NCI-H524 (cell line): ENCODE results near the gene UBXN6.

ENCODE experiments used
- DNase-seq, 2 experiments: peaks; one replicate each; lab custom pipeline; 2025; lab: John Stamatoyannopoulos, UW

UBXN6 gene

DNA sequence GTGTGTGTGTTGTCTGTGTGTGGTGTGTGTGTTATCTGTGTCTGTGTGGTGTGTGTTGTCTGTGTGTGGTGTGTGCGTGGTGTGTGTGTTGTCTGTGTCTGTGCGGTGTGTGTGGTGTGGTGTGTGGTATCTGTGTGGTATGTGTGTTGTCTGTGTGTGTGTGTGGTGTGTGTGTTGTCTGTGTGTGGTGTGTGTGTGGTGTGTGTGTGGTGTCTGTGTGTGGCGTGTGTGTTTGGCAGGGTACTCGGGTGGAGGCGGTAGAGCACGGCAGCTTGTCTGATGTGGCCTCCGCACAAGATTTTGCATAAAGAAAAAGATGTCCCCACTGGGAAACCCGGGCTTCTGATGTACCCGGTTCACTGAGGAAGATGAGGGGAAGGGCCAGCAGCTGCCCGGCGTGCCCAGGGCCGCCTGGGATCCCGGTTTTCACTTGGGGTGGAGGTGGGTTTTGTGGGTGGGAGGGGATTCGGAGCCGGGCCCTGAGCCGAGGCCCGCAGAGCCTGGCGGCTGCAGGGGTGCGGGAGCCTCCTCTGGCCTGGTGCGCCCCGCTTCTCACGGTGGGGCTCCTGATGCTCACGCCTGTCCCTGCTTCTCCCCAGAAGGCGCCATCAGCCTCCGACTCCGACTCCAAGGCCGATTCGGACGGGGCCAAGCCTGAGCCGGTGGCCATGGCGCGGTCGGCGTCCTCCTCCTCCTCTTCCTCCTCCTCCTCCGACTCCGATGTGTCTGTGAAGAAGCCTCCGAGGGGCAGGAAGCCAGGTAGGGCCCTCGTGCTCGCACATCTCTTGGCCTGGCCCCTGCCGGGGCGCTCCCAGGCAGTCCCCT, 35.7 kb upstream of the UBXN6 start:
- DNase-seq = no peak

DNA sequence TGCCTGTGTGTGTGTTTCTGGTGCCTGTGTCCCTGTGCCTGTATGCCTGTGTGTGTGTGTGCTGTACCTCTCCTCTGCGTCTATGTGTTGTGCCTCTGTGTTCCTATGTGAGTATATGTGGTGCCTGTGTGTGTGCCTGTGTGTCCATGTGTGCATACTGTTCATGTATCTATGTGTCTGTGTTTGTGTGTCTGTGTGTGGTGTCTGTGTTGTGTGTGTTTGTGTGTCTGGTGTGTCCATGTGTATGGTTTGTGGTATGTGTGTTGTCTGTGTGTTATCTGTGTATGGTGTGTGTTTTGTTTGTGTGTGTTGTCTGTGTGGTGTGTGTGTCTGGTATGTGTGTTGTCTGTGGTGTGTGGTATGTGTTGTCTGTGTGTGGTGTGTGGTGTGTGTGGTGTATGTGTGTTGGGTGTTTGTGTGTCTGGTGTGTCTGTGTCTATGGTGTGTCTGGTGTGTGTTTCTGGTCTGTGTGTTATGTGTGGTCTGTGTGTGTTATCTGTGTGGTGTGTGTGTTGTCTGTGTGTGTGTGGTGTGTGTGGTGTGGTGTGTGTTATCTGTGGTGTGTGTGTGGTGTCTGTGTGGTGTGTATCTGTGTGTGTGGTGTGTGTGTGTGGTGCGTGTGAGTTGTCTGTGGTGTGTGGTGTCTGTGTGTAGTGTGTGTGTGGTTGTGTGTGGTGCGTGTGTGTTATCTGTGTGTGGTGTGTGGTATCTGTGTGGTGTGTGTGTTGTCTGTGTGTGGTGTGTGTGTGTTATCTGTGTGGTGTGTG, 34.9 kb upstream of the UBXN6 start:
- DNase-seq = no peak

DNA sequence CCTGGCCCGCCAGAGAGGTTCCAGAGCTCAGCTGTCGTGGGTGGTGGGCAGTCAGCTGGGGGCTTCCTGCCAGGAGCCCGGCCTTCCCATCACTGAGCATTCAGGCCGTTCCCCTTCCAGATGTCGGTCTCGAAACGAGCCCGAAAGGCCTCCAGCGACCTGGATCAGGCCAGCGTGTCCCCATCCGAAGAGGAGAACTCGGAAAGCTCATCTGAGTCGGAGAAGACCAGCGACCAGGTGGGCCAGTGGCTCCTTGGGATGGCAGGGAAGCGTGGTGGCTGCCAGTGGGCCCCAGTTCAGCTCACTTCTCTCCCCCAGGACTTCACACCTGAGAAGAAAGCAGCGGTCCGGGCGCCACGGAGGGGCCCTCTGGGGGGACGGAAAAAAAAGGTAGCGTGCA, 33.9 kb upstream of the UBXN6 start:
- DNase-seq = no peak

DNA sequence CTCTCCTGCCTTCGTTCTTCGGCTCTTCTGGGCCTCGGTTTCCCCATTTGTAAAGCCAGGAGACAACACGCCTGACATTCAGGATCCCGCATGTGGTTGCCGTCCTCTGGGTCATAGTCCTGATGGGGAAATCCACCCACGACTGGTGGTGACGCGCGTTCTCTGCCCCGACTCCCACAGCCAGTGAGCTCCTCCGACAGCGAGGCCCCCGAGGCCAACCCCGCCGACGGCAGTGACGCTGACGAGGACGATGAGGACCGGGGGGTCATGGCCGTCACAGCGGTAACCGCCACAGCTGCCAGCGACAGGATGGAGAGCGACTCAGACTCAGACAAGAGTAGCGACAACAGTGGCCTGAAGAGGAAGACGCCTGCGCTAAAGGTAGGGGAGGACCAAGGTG, 30.9 kb upstream of the UBXN6 start:
- no peak for DNase-seq

DNA sequence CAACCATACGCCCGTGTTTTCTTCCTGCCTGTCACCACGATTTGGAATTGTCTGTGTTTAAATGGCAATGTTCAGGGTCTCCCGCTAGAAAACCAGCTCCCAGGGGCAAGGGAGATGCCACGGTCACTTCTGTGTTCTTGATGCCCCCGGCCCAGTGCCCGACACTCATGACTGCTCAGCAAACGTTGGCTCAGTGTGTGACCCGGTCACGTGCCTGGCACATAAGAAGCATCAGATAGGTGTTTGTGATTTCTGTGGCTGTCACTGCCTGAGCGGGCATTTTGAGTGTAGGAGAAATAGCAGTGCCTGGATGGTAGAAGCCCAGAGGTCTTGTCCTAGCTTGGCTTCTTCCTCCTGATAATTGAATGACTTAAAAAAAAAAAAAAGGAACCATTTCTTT, 30.0 kb upstream of the UBXN6 start:
- DNase-seq = no peak

DNA sequence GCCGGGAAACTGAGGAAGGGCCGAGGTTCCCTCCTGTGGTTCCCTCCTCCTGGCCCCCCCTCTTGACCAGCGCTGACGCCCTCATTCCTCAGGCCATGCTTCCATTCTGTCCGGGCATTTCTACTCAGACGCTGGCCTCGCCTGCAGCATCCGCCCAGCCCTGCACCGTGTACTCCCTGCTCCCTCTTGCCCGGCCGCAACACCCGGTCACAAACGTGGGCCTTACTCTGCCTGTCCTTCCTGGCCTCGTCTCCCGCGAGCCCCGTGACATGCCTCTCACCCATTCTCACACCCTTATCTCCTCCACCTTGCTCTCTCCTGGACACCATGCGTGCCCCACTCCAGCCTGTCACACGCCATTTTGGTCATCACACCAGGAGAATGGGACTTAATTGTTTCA, 25.8 kb upstream of the UBXN6 start:
- DNase-seq = no peak

DNA sequence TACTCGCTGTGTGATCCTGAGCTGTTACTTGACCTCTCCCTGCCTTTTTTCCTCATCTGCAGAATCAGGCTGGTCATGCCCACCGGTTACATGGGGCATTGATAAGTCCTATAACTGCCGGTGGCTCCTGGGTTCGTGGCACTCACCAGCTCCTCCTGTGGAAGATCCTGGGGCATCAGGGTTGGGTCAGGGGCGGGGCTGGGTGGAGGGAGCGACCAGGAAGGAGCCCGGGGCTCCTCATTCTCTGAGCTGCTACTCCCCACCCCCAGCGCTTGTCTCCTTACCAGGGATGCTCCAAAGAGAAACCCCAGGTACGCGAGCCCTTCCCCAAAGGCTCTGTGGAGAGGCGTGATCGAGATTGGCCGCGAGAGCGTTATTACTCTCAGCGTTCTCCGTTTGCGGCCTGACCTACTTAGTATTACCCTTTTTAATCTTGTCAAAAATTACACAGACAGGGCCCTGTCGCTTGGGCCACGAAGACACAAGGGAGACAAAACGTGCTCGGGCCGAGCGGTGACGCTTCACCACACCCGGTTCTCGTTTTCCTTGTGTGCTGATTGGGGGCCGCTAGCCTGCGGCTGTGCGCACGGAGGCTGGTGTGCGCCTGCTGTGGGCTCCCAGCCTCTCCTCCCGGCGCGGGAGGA, 25.2 kb upstream of the UBXN6 start:
- no peak for DNase-seq

DNA sequence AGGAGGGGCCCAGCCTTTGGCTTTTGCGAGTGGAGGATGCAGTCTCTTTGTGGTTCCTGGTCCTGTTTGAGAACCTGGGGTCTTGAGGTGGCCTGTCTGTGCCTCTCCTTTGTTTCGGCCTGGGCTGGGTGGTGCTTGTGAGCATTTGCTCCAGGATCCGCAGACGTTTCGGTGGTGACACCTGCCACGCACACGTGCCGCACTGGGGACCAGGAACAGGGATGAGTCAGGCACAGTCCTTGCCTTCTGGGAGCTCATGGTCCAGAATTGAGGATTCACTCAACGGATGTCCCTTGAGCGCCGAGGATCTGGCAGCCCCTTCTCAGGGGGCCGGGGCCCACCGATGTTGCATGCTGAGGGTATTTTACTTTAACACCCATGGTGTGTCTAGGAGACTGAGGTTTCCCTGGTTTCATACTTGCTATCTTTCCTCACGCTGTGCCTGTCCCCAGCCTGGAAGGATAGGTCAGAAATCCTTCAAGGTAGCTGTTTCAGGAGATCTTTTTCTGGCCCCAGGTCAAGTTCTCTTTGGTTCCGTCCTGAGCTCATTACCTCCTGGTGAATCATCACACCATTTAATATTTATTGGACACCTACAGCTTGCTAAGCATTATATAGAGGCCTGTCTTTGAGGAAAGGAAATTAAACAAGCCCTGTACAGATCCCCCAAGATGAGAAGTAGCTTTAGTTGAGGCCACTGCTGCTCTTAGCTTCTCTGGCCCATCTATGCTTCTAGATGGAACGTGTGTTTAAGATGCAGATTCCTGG, 19.6 kb upstream of the UBXN6 start:
- no peak for DNase-seq

DNA sequence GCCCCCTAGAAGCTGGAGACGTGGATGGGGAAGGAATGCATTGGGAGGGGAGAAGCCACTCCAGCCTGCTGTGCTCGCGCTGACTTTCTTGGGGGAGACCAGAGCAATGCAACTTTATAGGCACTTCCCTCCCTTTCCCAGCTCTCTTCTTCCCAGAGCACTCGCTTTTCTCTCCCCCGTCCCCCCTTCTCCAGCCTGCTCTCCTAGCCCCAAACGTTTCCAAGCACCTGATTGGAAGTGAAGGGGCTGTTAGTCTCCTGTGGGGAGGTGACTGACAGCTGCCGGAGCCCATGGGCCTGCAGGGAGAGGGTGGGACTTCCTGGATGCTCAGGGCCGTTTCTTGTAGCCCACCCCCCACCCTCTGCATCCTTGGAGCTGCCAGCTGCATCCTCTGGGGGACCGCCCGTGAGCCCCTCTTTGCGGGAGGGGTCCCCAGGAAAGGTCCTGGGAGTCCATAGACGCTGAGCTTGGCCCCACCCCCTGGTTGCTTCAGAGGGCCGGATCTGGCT, 17.0 kb upstream of the UBXN6 start:
- peak; percentile 89 to 91 for DNase-seq

DNA sequence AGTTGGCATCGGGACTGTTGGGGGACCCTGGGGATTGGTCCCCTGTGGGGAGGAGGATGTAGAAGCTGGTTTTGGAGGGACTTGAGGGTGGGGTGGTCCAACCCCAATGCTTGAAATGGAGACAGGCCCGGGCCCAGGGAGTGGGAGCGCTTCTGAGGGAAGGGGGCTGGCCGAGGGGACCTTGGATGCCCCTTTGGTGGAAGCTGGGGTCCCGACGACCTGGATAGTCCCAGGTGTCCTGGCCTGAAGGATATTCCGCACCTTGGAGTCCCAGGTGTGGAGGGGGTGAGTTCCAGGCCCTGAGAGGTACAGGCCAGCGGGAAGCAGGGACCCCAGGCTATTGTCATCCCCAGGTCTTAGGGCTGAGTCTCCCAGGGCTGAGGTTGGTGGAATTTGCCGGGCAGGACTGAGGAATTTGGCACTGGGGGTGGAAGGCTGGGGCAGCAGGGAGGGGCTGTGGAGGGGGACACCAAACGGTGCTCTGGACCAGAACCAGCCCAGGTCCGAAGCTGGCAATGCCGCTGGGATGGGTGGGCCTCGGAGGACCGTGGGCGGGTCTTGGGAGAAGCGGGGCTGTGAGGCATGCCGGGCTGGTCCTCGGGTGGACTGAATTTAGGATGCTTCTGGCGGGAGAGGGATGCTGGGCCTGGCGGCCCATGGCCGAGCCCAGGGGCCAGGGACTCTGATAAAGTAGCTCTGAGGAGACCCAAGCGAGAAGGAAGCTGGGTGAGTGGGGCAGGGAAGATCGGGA, 16.3 kb upstream of the UBXN6 start:
- no peak for DNase-seq

DNA sequence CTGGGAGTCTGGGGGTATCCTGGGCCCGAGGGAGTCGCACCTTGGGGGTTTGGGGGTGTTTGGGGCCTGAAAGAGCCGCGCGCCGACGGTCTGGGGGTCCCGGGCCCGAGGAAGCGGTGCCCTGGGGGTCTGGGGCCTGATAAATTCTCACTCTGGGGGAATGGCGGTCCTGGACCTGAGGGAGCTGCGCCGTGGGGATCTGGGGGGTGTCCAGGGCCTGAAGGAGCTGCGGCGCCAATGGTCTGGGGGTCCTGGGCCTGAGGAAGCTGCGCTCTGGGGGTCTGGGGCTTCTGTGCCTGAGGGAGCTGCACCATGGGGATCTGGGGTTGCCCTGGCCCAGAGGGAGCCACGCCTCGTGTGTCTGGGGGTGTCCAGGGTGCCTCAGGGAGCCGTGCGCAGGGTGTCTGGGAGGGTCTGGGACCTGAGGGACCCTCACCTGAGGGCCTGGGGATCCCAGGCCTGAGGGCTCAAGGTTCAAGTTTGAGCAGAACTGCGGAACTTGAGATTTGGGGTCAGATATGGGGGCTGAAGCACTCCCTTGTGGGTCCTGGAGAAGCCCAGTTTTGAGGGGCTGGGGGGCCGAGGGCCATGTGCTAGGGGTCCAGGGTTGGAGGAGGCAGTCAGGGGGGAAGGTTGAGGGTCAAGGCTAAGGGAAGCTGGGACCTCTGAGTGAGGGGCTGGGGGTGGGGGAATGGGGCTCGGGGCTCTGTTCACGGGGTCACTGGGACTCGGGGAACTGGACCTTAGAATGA, 15.6 kb upstream of the UBXN6 start:
- no peak for DNase-seq

DNA sequence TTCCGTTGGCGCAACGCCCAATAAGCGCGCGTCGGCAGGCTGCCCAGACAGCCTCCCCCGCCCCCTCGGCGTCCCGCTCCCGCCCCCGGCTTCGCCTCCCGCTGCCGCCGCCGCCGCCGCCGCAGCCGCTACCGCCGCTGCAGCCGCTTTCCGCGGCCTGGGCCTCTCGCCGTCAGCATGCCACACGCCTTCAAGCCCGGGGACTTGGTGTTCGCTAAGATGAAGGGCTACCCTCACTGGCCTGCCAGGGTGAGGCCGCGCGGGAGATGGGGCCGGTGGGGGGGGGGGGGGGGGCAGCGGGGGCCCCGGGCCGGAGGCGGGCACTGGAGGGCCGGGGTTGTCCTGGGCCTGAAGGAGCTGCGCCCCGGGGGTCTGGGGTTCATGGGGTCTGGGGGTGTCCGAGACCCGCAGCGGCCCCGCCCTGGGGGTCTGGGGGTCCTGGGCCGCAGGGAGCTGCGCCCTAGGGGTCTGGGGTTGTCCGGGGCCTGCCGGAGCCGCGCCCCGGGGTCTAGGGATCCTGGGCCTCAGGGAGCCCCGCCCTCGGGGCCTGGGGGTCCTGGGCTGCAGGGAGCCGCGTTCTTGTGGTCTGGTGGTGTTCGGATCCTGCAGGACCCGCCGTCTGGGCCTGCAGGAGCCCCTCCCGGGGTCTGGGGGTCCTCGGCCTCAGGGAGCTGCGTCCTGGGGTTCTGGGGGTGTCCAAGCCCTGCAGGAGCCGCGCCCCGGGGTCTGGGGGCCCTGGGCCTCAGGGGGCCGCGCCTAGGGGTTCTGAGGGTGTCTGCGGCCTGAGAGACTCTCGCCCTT, 14.8 kb upstream of the UBXN6 start, which contains the start of gene HDGFL2:
Gene HDGFL2, plus strand, starts transcription at position 124 of the 801 bp plus-strand sequence. Its CDS starts 54 bp downstream, at position 178.
- no peak for DNase-seq

DNA sequence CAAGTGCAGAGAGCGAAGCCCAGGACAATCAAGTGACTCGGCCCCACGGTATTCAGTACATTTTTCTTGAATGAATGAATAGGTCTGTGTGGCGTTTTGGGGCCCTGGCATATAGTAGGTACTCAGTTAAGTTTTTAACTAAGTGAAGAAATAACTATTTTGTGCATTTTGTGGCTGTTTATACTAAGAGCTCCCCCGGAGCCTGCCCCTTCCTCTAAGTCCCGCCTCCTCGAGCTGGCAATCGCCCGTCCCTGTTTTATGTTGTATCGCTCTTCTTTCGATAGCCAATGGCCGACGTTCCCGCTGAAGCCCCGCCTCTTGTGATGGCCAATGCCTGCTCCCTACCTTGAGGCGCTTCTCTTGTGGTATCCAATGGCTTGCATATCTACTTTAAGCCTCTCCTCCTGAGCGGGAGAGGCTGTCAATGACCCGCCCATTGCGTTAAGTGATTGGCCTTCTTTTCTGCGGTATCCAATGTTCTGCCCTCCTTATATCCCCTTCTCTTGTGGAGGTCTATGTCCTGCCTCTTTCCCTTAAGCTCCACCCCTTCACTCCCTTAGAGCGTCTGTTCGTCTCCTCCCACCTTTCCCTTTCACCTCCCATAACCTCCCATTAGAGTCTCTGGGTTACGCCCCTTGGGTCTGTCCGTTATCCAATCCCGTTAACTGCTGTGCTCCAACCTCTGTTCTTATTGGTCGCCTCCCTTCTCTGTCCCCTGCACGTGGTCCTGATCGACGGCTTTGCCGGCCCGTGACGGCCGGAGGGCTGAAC, 14.0 kb upstream of the UBXN6 start:
- DNase-seq = peak; percentile 100

DNA sequence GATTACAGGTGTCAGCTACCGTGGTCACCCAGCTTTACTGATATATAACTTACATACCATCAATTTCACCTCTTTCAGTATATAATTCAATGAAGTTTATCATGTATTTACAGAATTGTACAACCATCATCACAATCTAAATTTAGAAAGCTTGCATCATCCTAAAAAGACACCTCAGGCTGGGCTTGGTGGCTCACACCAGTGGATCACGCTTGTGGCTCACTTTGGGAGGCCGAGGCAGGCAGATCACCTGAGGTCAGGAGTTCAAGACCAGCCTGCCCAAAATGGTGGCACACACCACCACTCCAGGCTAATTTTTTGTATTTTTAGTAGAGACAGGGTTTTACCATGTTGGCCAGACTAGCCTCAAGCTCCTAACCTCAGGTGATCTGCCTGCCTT, 10.2 kb upstream of the UBXN6 start:
- no peak for DNase-seq

DNA sequence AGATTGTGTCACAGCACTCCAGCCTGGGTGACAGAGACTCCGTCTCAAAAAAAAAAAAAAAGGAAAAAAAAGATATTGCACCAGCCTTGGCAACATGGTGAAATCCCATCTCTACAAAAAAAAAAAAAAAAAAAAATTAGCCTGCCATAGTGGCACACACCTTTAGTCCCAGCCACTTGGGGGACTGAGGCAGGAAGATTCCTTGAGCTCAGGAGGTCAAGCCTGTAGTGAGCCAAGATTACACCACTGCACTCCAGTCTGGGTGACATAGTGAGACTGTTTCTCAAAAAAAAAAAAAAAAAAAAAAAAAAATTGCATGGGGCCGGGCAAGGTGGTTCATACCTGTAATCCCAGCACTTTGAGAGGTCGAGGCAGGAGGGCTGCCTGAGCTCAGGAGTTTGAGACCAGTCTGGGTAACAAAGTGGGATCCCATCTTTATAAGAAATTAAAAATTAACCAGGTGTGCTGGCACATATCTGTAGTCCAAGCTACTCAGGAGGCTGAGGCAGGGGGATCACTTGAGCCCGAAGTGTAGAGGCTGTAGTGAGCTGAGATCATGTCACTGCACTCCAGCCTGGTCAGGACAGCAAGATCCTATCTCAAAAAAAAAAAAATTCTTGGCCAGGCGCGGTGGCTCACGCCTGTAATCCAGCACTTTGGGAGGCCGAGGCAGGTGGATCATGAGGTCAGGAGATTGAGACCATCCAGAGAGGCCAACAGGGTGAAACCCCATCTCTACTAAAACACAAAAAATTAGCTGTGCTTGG, 7.4 kb upstream of the UBXN6 start:
- DNase-seq = no peak

DNA sequence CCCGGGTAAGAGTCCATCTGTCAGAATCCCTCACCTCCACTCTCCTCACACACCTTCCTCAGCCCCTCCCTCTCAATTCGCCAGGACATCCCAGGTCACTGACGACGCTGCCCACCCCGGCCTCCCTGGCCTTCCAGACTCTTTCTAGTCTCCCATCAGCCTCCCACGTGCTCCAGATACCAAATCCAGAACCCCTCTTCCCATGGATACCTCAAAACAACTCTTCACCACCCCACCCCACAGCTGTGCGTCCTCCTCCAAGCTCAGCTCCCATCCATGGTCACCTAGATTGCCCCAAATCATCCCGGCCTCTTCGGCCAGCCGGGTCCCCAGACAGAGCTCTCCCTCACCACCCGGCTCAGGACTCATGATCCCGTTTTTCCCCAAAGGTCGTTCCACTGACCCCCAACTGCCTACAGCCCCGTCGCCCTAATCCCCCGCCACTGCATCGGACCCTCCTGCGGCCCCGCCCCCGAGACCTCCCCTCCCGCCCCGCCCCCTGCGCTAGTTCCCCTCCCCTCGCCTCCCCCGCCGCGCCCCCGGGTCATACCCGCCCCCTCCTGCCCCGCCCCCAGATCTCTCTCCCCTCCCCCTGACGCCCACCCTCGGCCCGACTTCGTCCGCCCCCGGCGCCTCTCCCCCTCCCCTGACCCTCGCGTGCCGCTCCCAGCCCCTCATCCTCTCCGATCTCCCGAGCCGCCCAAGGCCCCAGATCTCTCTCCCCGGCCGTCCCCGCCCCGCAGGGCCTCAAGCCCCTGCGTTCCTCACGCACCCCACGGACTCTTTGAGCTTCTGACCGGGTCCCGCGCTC, 546 bp downstream of the UBXN6 start:
- peak; percentile 72 to 79 for DNase-seq

DNA sequence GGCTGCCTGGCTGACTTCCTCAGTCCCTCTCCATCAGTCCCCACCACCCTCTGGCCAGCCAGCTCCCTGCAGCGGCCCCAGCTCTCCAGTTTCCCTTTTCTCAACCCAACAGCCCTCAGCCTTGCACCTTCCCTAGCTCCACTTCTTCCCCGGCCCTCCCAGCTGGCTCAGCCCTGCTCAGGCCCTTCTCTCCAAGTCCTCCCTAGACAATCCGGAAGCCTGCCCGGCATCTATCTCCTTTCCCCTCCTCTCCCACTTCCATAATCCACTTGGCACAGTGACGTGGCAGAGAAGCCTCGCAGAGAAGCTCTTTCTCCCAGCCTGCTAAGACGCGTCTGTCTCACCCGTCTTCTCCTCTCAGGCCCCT, 1.1 kb downstream of the UBXN6 start:
- DNase-seq = peak; percentile 98 to 99
